GM06990 (cell line): ENCODE data around the gene RNLS.

Source experiments
- DNase-seq: peaks from one replicate; pipeline ENCODE4 v3.0.0-alpha.2; 2011; ENCODE audit not compliant: insufficient read length; ENCODE audit errors: extremely low read depth
- H3K27me3 ChIP-seq: replicated peaks from 2 replicates; pipeline ENCODE4 v1.6.0; 2011; ENCODE audit warnings: low read length; ENCODE audit not compliant: control insufficient read depth, insufficient read depth
- H3K36me3 ChIP-seq: 2 replicates; pipeline ENCODE4 v1.5.1; 2011; ENCODE audit warnings: low read length; ENCODE audit not compliant: control insufficient read depth, insufficient read depth
- H3K4me3 ChIP-seq: replicated peaks from 2 replicates; pipeline ENCODE4 v1.5.1; 2011; ENCODE audit warnings: low read depth, mild to moderate bottlenecking, control low read depth, low read length
- CTCF ChIP-seq: IDR thresholded peaks from 2 replicates; pipeline ENCODE4 v1.5.1; 2011; ENCODE audit warnings: low read length, control low read depth, mild to moderate bottlenecking, inconsistent platforms; ENCODE audit not compliant: insufficient read depth, poor library complexity, severe bottlenecking

RNLS gene

GRCh38 chr10:88507404-88507803, 75.7 kb downstream of the RNLS start:
- no peaks in the 10 kb centered on the region for H3K27me3 ChIP-seq
- no peak overlapping the region for H3K4me3 ChIP-seq
- no peak for TF ChIP-seq CTCF
- DNase-seq, result no peak
- no peaks in the 10 kb centered on the region for H3K36me3 ChIP-seq

- TF ChIP-seq CTCF, result no peak
- no peak for DNase-seq
- H3K4me3 ChIP-seq, result no peak overlapping the region
Measured at GRCh38 chr10:88505680-88506215, 77.4 kb downstream of the RNLS start.

GRCh38 chr10:88505265-88505664, 77.9 kb downstream of the RNLS start:
- Histone ChIP-seq H3K4me3 (no peak overlapping the region), H3K27me3 (no peaks in the 10 kb centered on the region), H3K36me3 (no peaks in the 10 kb centered on the region)
- DNase-seq, result no peak
- TF ChIP-seq CTCF, result no peak

More at GRCh38 chr10:88505680-88506215, 77.4 kb downstream of the RNLS start:
- Histone ChIP-seq H3K27me3 (no peaks in the 10 kb centered on the region), H3K36me3 (no peaks in the 10 kb centered on the region)

- TF ChIP-seq CTCF, result no peak
- no peak overlapping the region for H3K4me3 ChIP-seq
- H3K27me3 ChIP-seq, result no peaks in the 10 kb centered on the region
- no peak for DNase-seq
- H3K36me3 ChIP-seq, result no peaks in the 10 kb centered on the region
Measured at GRCh38 chr10:88500656-88501055, 82.5 kb downstream of the RNLS start.

GRCh38 chr10:88499569-88500470, 83.3 kb downstream of the RNLS start:
- no peak for DNase-seq
- H3K27me3 ChIP-seq, result no peaks in the 10 kb centered on the region
- no peak overlapping the region for H3K4me3 ChIP-seq
- TF ChIP-seq CTCF, result no peak
- H3K36me3 ChIP-seq, result no peaks in the 10 kb centered on the region
